Fibroblast of skin of abdomen (primary cell): Measurements from ENCODE around the gene MASP2. TPM values are rescaled to one million over a fixed set of nuclear protein-coding genes. Genes with fewer than 3 reads are reported as not detected.
A peak's percentile ranks its signal among the peaks of the same experiment; 100 is the strongest.
"Not testable (repeated sequence)": the region's sequence is repeated elsewhere in the genome, so short reads cannot be mapped to it uniquely, and the experiment has no call there.

Experiments used
- DNase-seq: peaks from one replicate; pipeline ENCODE4 v3.0.0-alpha.2; 2013
- polyA plus RNA-seq, 2 experiments: library from polyadenylated mRNA; unstranded; fragments of 120-200 nt; gene quantifications; one replicate each; pipeline ENCODE4 v1.2.1, GENCODE V29; 2013; ENCODE audit not compliant: insufficient read length in 2 of 2

MASP2 gene
- 0.93 TPM for polyA plus RNA-seq (2013, experiment 1 of 2; ENCODE audit: insufficient read length)
- 0.79 TPM for polyA plus RNA-seq (2013, experiment 2 of 2; ENCODE audit: insufficient read length)

- DNase-seq: no peak
These were observed at the start of gene MASP2 for GRCh38 chr1:11046625-11047365. MASP2 (minus strand) TSS chr1:11047239; CDS start chr1:11047207, 32 bp downstream.

GRCh38 chr1:11083784-11084183 lies 36.7 kb upstream of the MASP2 start:
- not testable (repeated sequence) for DNase-seq

- DNase-seq: no peak
These were observed 33.9 kb upstream of the MASP2 start for GRCh38 chr1:11080931-11081330.

- DNase-seq: peak; percentile 69
These were observed 31.6 kb upstream of the MASP2 start for GRCh38 chr1:11078631-11079030.

GRCh38 chr1:11073398-11073797 lies 26.4 kb upstream of the MASP2 start:
- DNase-seq: not testable (repeated sequence)

- DNase-seq: no peak
These were observed 25.3 kb upstream of the MASP2 start for GRCh38 chr1:11072216-11072917.

- no peak for DNase-seq
These were observed 24.6 kb upstream of the MASP2 start for GRCh38 chr1:11071463-11072215.

- no peak for DNase-seq
These were observed 23.8 kb upstream of the MASP2 start for GRCh38 chr1:11070876-11071275.

GRCh38 chr1:11068600-11069473 lies 21.8 kb upstream of the MASP2 start:
- DNase-seq: no peak

- no peak for DNase-seq
These were observed 20.9 kb upstream of the MASP2 start for GRCh38 chr1:11067716-11068599.

GRCh38 chr1:11065796-11066195 lies 18.8 kb upstream of the MASP2 start:
- DNase-seq: no peak

GRCh38 chr1:11064942-11065341 lies 17.9 kb upstream of the MASP2 start:
- DNase-seq: no peak

GRCh38 chr1:11063937-11064537 lies 17.0 kb upstream of the MASP2 start:
- DNase-seq: not testable (repeated sequence)

- DNase-seq: peak; percentile 68
These were observed 15.9 kb upstream of the MASP2 start for GRCh38 chr1:11062965-11063401.

GRCh38 chr1:11061652-11062365 lies 14.8 kb upstream of the MASP2 start:
- no peak for DNase-seq

GRCh38 chr1:11059968-11060830 lies 13.2 kb upstream of the MASP2 start, which contains the start of gene SRM:
SRM (minus strand) TSS chr1:11060018; CDS start chr1:11059943, 75 bp downstream.
- peak; percentile 91 for DNase-seq

- no peak for DNase-seq
These were observed 12.3 kb upstream of the MASP2 start for GRCh38 chr1:11059155-11059967.
